HG03039 (cell line): Measurements from ENCODE around the gene TMTC2.

ENCODE experiments used
- ATAC-seq: cut with Tn5 transposase; IDR thresholded peaks from one replicate; pipeline ENCODE4 v1.9.1; 2021; ENCODE audit warnings: mild to moderate bottlenecking, moderate library complexity; ENCODE audit not compliant: unreplicated experiment

The TMTC2 gene

GRCh38 chr12:83172441-83172840 lies 485.7 kb downstream of the TMTC2 start:
- ATAC-seq = no peak

- ATAC-seq = no peak
These were observed 486.4 kb downstream of the TMTC2 start for GRCh38 chr12:83172866-83173649.

- ATAC-seq = no peak
These were observed 493.3 kb downstream of the TMTC2 start for GRCh38 chr12:83179999-83180398.

GRCh38 chr12:83181074-83181473 lies 494.4 kb downstream of the TMTC2 start:
- no peak for ATAC-seq

- no peak for ATAC-seq
These were observed 496.4 kb downstream of the TMTC2 start for GRCh38 chr12:83183132-83183531.
